ENCODE results near the gene BAZ1A. TPM values are rescaled to one million over a fixed set of nuclear protein-coding genes. Genes with fewer than 3 reads are reported as not detected.

The BAZ1A gene
- total and polyA plus RNA-seq, 5 experiments from 2014 or later, result 8.5 to 47.5 (median 10.7) TPM

GRCh38 chr14:34845869-34846268, 29.3 kb downstream of the BAZ1A start:
- Mint-ChIP-seq H3K4me3 (no peak overlapping the region), H3K27me3 (no peaks in the 10 kb centered on the region), H3K9me3 (no peaks in the 10 kb centered on the region), H3K4me1 (peaks cover 12 to 35% (median 29%) of the 10 kb centered on the region in 4 donors), H3K27ac (peak overlapping the region in 1 of 10 donors; percentile 4), H3K36me3 (peaks cover 0 to 53% (median 5%) of the 10 kb centered on the region in 3 donors)
- POLR2A ChIA-PET, result no interaction called here
- DNase-seq, result no peak
- ATAC-seq, result no peak

GRCh38 chr14:34843011-34843554, 32.1 kb downstream of the BAZ1A start:
- no peak for ATAC-seq
- H3K4me3 Mint-ChIP-seq, result peak overlapping the region in 1 of 10 donors; percentile 8
- peaks cover 0 to 51% (median 5%) of the 10 kb centered on the region in 3 donors for H3K36me3 Mint-ChIP-seq
- POLR2A ChIA-PET, result no interaction called here
- H3K27ac Mint-ChIP-seq, result peak overlapping the region in 6 of 10 donors; percentile 25 to 72 (median 60)
- DNase-seq, result no peak
- no peaks in the 10 kb centered on the region for H3K27me3 Mint-ChIP-seq
- peaks cover 11 to 30% (median 22%) of the 10 kb centered on the region in 4 donors for H3K4me1 Mint-ChIP-seq
- H3K9me3 Mint-ChIP-seq, result no peaks in the 10 kb centered on the region

- Mint-ChIP-seq H3K9me3 (no peaks in the 10 kb centered on the region), H3K4me1 (peaks cover 13 to 48% (median 40%) of the 10 kb centered on the region in 4 donors), H3K27ac (peak overlapping the region in 3 of 10 donors; percentile 4 to 11 (median 6)), H3K4me3 (no peak overlapping the region), H3K36me3 (peaks cover 0 to 22% (median 0%) of the 10 kb centered on the region in 3 donors), H3K27me3 (no peaks in the 10 kb centered on the region)
- DNase-seq, result no peak
- no peak for ATAC-seq
- POLR2A ChIA-PET, result no interaction called here
These were observed 37.3 kb downstream of the BAZ1A start for GRCh38 chr14:34837801-34838322.

GRCh38 chr14:34835312-34835711, 39.8 kb downstream of the BAZ1A start:
- DNase-seq, result no peak
- no peak for ATAC-seq
- H3K27ac Mint-ChIP-seq, result peak overlapping the region in 4 of 10 donors; percentile 52 to 89 (median 63)
- no peaks in the 10 kb centered on the region for H3K9me3 Mint-ChIP-seq
- H3K27me3 Mint-ChIP-seq, result no peaks in the 10 kb centered on the region
- H3K4me3 Mint-ChIP-seq, result no peak overlapping the region
- H3K36me3 Mint-ChIP-seq, result peaks cover 0 to 19% (median 1%) of the 10 kb centered on the region in 3 donors
- peaks cover 17 to 55% (median 48%) of the 10 kb centered on the region in 4 donors for H3K4me1 Mint-ChIP-seq
- POLR2A ChIA-PET, result interaction anchor here (0.9 to 1.0 kb wide), 2 partner anchors 14 to 147 kb away, joined by 3 read pairs; partner anchors contain the start of gene SRP54

- no peaks in the 10 kb centered on the region for H3K9me3 Mint-ChIP-seq
- H3K4me3 Mint-ChIP-seq, result peak overlapping the region in 7 of 10 donors; percentile 8 to 66 (median 35)
- peak overlapping the region; percentile 55 to 94 (median 78) for H3K27ac Mint-ChIP-seq
- H3K27me3 Mint-ChIP-seq, result no peaks in the 10 kb centered on the region
- peak in 3 of 10 donors; percentile 22 to 37 (median 34) for DNase-seq
- peaks cover 0 to 27% (median 4%) of the 10 kb centered on the region in 3 donors for H3K36me3 Mint-ChIP-seq
- peak; percentile 54 to 87 for ATAC-seq
- POLR2A ChIA-PET, result interaction anchor here (1.6 kb wide), 1 partner anchor 39 kb away, joined by 7 read pairs; no protein-coding TSS in a partner anchor
- peaks cover 24 to 60% (median 55%) of the 10 kb centered on the region in 4 donors for H3K4me1 Mint-ChIP-seq
These were observed 41.3 kb downstream of the BAZ1A start for GRCh38 chr14:34833549-34834523.

GRCh38 chr14:34826661-34827060, 48.5 kb downstream of the BAZ1A start:
- Mint-ChIP-seq H3K4me1 (peaks cover 27 to 42% (median 36%) of the 10 kb centered on the region in 4 donors), H3K27ac (peak overlapping the region in 9 of 10 donors; percentile 5 to 79 (median 34)), H3K27me3 (no peaks in the 10 kb centered on the region), H3K4me3 (no peak overlapping the region), H3K9me3 (no peaks in the 10 kb centered on the region), H3K36me3 (peaks cover 5 to 72% (median 22%) of the 10 kb centered on the region in 3 donors)
- DNase-seq, result no peak
- POLR2A ChIA-PET, result interaction anchor here (0.6 kb wide), 1 partner anchor 218 kb away, joined by 4 read pairs; no protein-coding TSS in a partner anchor
- no peak for ATAC-seq

- DNase-seq, result no peak
These were observed 50.3 kb downstream of the BAZ1A start for GRCh38 chr14:34824826-34825225.

GRCh38 chr14:34824256-34824655, 50.9 kb downstream of the BAZ1A start:
- POLR2A ChIA-PET, result interaction anchor here (0.8 kb wide), 1 partner anchor 51 kb away, joined by 5 read pairs; the partner anchor contains the start of gene BAZ1A
- no peaks in the 10 kb centered on the region for H3K27me3 Mint-ChIP-seq

More at GRCh38 chr14:34824826-34825225, 50.3 kb downstream of the BAZ1A start:
- Mint-ChIP-seq H3K27ac (peak overlapping the region in 8 of 10 donors; percentile 8 to 78 (median 60)), H3K27me3 (no peaks in the 10 kb centered on the region), H3K36me3 (peaks cover 10 to 76% (median 33%) of the 10 kb centered on the region in 3 donors), H3K4me1 (peaks cover 22 to 38% (median 26%) of the 10 kb centered on the region in 4 donors), H3K9me3 (no peaks in the 10 kb centered on the region), H3K4me3 (no peak overlapping the region)
- POLR2A ChIA-PET, result interaction anchor here (0.8 kb wide), 1 partner anchor 50 kb away, joined by 5 read pairs; the partner anchor contains the start of gene BAZ1A
- ATAC-seq, result no peak

GRCh38 chr14:34817768-34818167, 57.4 kb downstream of the BAZ1A start:
- no peaks in the 10 kb centered on the region for H3K9me3 Mint-ChIP-seq
- peak overlapping the region in 2 of 10 donors; percentile 9 to 51 for H3K27ac Mint-ChIP-seq
- DNase-seq (no peak), ATAC-seq (no peak)
- peaks cover 4 to 56% (median 25%) of the 10 kb centered on the region in 3 donors for H3K36me3 Mint-ChIP-seq
- POLR2A ChIA-PET, result no interaction called here
- no peaks in the 10 kb centered on the region for H3K27me3 Mint-ChIP-seq
- no peak overlapping the region for H3K4me3 Mint-ChIP-seq
- peaks cover 3 to 14% (median 10%) of the 10 kb centered on the region in 4 donors for H3K4me1 Mint-ChIP-seq

More at GRCh38 chr14:34824256-34824655, 50.9 kb downstream of the BAZ1A start:
- DNase-seq (no peak), ATAC-seq (no peak)
- H3K4me1 Mint-ChIP-seq, result peaks cover 18 to 32% (median 21%) of the 10 kb centered on the region in 4 donors
- no peak overlapping the region for H3K4me3 Mint-ChIP-seq
- H3K9me3 Mint-ChIP-seq, result no peaks in the 10 kb centered on the region
- H3K36me3 Mint-ChIP-seq, result peaks cover 10 to 77% (median 37%) of the 10 kb centered on the region in 3 donors
- H3K27ac Mint-ChIP-seq, result peak overlapping the region in 8 of 10 donors; percentile 8 to 78 (median 60)

- peaks cover 9 to 17% (median 13%) of the 10 kb centered on the region in 4 donors for H3K4me1 Mint-ChIP-seq
- ATAC-seq (no peak), DNase-seq (no peak)
- H3K27ac Mint-ChIP-seq, result peak overlapping the region in 1 of 10 donors; percentile 18
- no peaks in the 10 kb centered on the region for H3K27me3 Mint-ChIP-seq
- no peak overlapping the region for H3K4me3 Mint-ChIP-seq
- H3K9me3 Mint-ChIP-seq, result peaks cover 0 to 9% (median 2%) of the 10 kb centered on the region in 9 donors
- H3K36me3 Mint-ChIP-seq, result peaks cover 11 to 54% (median 24%) of the 10 kb centered on the region in 3 donors
- POLR2A ChIA-PET, result no interaction called here
These were observed 65.1 kb downstream of the BAZ1A start for GRCh38 chr14:34810028-34810427.

GRCh38 chr14:34806257-34806656, 68.9 kb downstream of the BAZ1A start:
- DNase-seq, result no peak
- POLR2A ChIA-PET, result no interaction called here
- peaks cover 0 to 3% (median 2%) of the 10 kb centered on the region in 4 donors for H3K4me1 Mint-ChIP-seq
- peaks cover 0 to 9% (median 2%) of the 10 kb centered on the region in 9 donors for H3K9me3 Mint-ChIP-seq
- peaks cover 14 to 69% (median 35%) of the 10 kb centered on the region in 3 donors for H3K36me3 Mint-ChIP-seq
- peak overlapping the region in 1 of 10 donors; percentile 33 for H3K27ac Mint-ChIP-seq
- no peak overlapping the region for H3K4me3 Mint-ChIP-seq
- no peak for ATAC-seq
- H3K27me3 Mint-ChIP-seq, result no peaks in the 10 kb centered on the region

- Mint-ChIP-seq H3K27ac (peak overlapping the region in 3 of 10 donors; percentile 45 to 79 (median 71)), H3K4me1 (peaks cover 0 to 3% (median under 1%) of the 10 kb centered on the region in 4 donors), H3K27me3 (no peaks in the 10 kb centered on the region), H3K36me3 (peaks cover 24 to 77% (median 46%) of the 10 kb centered on the region in 3 donors), H3K4me3 (no peak overlapping the region), H3K9me3 (peaks cover 0 to 9% (median 2%) of the 10 kb centered on the region in 9 donors)
- no peak for ATAC-seq
- no peak for DNase-seq
- POLR2A ChIA-PET, result interaction anchor here (0.6 kb wide), 1 partner anchor 68 kb away, joined by 3 read pairs; no protein-coding TSS in a partner anchor
These were observed 70.2 kb downstream of the BAZ1A start for GRCh38 chr14:34804933-34805332.
